ENCODE results near the gene UBQLN4.

The UBQLN4 gene

GRCh38 chr1:155989242-155990004, 64.2 kb downstream of the UBQLN4 start:
- no peak for TF ChIP-seq FOXM1 (IDR thresholded peaks at IDR 0.05; ENCODE audit: borderline replicate concordance, low read depth)
- no peak for TF ChIP-seq ZBTB7A (IDR thresholded peaks at IDR 0.05; ENCODE audit: low read depth)
- TF ChIP-seq RAD21 (IDR thresholded peaks at IDR 0.05; ENCODE audit: low read depth), result peak; percentile 100
- no peak for TF ChIP-seq CREB1 (IDR thresholded peaks at IDR 0.05; ENCODE audit: low read depth)

Data from Ishikawa (cell line).